GM21381 (cell line): Measurements from ENCODE around the gene PLEK2.

Experiments
- ATAC-seq: cut with Tn5 transposase; IDR thresholded peaks from one replicate; pipeline ENCODE4 v1.9.1; 2021; ENCODE audit warnings: mild to moderate bottlenecking, moderate library complexity; ENCODE audit not compliant: unreplicated experiment

The PLEK2 gene

DNA sequence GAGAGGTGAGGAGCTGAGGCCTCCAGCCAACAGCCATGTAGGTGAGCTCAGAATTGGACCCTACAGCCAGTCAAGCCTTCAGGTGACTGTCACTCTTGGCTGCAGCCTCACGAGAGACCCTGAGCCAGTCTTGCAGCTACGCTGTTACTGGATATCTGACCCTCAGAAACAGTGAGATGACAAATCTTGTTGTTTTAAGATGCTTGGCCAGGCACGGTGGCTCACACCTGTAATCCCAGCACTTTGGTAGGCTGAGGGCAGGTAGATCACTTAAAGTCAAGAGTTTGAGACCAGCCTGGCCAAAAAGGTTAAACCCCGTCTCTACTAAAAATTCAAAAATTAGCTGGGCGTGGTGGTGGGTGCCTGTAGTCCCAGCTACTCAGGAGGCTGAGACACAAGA, 6.2 kb downstream of the PLEK2 start:
- ATAC-seq = no peak

- ATAC-seq = no peak
Observed at GRCh38 chr14:67400434-67400833, 11.5 kb downstream of the PLEK2 start.

DNA sequence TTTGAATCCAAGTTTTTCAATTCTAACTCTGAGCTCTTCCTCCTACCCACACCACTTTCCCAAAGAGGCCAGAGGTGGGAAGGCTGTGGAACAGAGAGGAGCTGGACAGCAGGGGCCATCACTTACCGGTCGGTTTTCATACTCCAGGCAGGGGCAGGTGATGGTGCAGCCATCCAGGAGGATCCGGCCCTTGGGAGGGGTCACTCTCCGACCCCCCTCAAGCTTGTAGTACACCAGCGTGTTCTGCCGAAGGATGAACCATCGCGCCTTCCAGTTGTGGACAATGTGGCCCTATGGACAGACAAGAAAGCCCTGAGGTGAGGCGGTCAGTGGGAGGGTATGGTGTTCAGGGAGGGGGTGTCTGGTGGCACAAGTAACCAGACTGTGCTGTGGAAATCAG, 14.4 kb downstream of the PLEK2 start:
- ATAC-seq = no peak

DNA sequence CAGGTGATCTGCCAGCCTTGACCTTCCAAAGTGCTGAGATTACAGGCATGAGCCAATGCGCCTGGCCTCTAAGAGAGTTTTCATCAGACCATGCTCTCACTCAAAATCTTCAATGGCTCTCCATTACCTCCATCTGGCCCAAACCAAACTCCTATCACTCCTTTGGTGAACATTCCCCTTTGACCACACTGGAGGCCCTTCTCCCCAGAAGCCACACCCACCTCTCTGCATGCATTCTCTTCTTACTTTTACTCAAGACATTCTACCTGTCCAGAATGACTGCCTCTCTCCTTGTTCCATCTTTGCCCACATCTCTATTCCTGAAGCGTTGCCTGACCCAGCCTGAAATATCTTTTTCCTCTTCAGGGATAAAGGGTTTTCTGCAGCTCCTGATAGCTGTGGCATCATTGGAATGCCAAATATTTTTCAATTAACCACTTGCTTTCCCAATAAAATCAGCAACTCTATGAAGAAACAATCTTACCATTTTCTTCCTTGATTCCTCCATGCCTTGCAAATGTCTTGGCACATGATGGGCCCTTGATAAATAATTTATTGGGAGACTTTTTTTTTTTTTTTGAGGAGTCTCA, 15.5 kb downstream of the PLEK2 start:
- ATAC-seq = no peak

- ATAC-seq = no peak
Observed at GRCh38 chr14:67395876-67396189, 16.1 kb downstream of the PLEK2 start.

DNA sequence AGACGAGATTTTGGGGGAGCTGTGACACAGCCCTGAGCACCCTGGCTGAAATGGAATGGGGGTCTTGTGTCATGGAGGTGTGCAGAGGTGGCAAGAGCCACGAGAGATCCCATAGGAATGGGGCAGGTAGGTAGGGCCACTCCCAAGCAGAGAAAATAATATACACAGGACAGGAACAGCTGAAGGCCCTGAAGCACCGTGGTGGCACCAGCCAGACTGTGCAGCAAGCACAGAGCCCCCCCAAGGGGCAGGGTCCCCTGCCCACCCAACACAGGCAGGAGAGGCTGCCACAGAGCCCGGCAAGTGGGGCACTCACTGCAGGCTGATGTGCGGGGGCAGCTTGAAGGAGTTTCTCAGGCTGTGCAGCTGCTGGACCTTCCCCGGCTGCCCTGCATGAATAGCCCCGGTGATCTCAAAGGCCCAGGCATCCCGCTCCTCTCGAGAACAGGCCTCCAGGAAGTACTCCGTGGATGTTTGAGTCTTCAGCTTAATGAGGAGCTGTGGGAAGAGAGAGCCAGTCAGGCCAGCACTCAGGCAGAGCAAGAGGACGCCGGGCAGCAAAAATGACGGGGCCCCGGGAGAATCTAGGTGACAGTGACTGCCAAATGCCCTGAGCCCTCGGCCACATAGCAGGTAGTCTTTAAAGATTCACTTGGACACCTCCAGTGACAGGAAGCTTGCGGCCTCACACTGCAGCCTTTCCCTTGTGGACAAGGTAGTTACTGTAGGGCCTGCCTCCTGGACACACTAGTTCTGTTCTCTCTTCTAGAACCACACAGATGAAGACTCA, 16.7 kb downstream of the PLEK2 start:
- ATAC-seq = no peak

DNA sequence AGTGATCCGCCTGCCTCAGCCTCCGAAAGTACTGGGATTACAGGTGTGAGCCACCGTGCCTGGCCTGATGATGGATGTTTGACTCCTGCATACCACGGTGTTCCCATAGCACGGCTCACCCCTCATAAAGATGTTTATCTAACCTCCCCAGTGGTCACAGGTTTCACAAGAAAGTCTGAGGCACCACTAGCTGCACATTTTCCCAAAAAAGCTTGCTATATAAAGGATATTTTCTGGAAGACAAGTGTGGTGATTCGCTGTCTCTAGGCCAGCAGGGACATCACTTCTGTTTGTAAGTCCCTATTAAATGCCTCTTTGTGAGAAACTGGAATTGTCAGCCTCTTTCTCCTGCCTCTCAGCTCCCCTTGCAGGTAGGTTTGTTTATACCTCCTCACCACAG, 18.3 kb downstream of the PLEK2 start:
- no peak for ATAC-seq

GRCh38 chr14:67392800-67393199, 19.2 kb downstream of the PLEK2 start:
- no peak for ATAC-seq

DNA sequence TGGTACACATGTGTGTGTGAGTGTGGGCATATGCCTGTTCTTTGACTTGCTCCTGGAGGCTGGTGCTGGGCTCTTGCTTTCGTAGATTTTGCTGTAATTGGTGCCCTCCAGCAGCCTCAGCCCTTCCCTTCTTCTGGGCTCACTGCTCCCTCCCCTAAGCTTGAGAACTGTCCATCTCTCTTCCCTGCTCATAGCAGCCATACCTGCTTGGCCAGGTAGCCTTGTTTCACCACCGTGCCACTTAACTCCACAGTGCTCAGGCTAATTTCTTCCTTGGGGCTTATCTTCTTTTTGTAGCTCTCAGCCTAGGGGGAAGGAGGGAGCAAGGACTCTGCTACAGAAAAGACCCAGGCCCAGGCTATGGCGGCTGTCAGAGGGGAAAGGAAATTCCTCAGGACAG, 19.8 kb downstream of the PLEK2 start:
- ATAC-seq = no peak

- ATAC-seq = no peak
Observed at GRCh38 chr14:67391268-67391667, 20.7 kb downstream of the PLEK2 start.

GRCh38 chr14:67389811-67390534, 22.0 kb downstream of the PLEK2 start:
- no peak for ATAC-seq

- ATAC-seq = no peak
Observed at GRCh38 chr14:67389275-67389674, 22.7 kb downstream of the PLEK2 start.

GRCh38 chr14:67387195-67387594, 24.8 kb downstream of the PLEK2 start:
- no peak for ATAC-seq

DNA sequence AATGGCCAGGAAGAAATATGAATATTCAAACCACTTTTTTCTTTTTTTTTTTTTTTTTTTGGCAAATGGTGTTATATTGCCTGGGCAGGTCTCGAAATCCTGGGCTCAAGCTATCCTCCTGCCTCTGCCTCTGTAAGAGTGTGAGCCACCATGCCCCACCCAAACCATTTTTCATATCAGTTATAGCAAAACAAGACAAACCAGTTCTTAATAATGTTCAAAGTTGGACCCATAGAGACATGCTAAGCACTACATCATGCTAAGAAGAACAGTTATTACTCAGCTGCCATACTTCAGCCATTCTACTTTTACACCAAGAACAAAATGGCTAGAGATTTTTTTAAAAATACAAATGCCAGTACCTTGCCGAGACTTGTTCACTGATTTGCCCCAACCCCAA, 26.3 kb downstream of the PLEK2 start:
- no peak for ATAC-seq

GRCh38 chr14:67385120-67385519, 26.8 kb downstream of the PLEK2 start:
- ATAC-seq = no peak

GRCh38 chr14:67377916-67378315, 34.0 kb downstream of the PLEK2 start:
- ATAC-seq = no peak

DNA sequence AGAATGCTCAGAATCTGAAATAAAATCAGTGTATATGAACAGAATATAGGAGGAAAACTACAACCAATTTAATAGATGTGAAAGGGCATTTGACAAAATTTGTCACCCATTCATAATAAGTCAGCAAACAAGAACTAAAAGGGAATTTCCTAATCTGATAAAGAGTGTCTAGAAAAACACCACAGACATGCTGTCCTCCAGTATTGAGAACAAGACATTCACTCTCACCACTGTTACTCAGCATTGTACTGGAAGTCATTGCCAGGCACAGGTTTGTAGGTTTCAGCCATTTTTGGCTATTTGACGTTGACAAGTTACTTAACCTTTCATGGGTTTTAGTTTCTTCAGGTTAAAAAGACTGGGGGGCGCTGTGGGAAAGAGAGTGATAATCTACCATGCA, 38.6 kb downstream of the PLEK2 start:
- no peak for ATAC-seq

- no peak for ATAC-seq
Observed at GRCh38 chr14:67372833-67373232, 39.1 kb downstream of the PLEK2 start.

- ATAC-seq = no peak
Observed at GRCh38 chr14:67371247-67372148, 40.5 kb downstream of the PLEK2 start.

DNA sequence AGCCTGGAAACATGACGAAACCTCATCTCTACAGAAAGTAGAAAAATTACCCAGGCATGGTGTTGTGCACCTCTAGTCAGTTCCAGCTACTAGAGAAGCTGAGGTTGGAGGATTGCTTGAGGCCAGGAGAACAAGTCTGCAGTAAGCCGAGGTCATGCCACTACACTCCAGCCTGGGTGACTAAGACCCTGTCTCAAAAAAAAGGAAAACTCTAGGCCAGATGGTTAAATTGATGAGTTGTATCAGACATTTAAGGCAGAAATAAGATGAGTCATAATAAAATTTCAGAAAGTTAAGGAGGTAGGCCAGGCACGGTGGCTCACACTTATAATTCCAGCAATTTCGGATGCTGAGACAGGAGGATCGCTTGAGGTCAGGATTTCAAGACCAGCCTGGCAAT, 41.1 kb downstream of the PLEK2 start:
- ATAC-seq = no peak

- ATAC-seq = no peak
Observed at GRCh38 chr14:67365476-67365875, 46.5 kb downstream of the PLEK2 start.
